Testis (tissue), 2 donors: Measurements from ENCODE around the gene TPSG1.

Experiments used
- POLR2A ChIP-seq: fragments of 450-650 bp; IDR thresholded peaks from one replicate; pipeline ENCODE4 v1.6.1; 2017; ENCODE audit warnings: antibody characterized with exemption, mild to moderate bottlenecking, moderate library complexity
- TF ChIP-seq, protein P1 (sequence below), 3 experiments: fragments of 450-650 bp in 2 of 3; fragments of 200-600 bp in 1 of 3; sonication (generic) in 1 of 3; IDR thresholded peaks; one replicate each; pipeline ENCODE4 v1.5.1; 2016 to 2019; ENCODE audit warnings: antibody characterized with exemption in 3 of 3, mild to moderate bottlenecking in 2 of 3, moderate library complexity in 1 of 3

DNA sequence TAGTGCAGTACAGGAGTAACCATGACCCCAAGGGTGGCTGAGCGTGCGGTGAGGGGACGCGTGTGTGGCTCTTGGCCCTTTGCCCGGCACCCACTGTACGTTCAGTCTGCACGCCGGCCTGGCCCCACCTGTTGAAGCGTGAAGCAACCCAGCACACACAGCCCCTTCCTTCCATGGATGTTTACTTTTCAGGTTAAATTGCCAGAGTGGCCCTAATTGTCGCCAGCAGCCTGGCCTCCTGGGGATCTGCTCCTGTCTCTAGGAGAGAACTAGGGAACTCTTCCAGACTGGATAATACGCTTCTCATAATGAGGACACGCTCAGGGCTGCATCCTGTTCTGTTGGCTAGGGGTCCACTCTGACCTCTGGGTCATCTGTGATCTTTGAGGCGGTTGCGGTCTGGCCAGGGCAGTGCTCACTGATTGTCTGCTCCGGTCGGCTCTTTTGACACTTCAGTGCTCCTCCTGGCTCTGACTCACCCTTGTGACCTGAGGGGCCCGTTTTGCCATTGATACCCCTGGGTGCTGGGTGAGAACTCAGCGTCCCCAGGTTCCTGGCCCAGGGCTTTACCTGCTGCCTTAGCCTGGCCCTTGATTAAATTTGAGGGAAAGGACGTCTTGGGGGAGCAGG, 27.7 kb downstream of the TPSG1 start:
- TF ChIP-seq POLR2A = no peak
- TF ChIP-seq, protein P1, sequence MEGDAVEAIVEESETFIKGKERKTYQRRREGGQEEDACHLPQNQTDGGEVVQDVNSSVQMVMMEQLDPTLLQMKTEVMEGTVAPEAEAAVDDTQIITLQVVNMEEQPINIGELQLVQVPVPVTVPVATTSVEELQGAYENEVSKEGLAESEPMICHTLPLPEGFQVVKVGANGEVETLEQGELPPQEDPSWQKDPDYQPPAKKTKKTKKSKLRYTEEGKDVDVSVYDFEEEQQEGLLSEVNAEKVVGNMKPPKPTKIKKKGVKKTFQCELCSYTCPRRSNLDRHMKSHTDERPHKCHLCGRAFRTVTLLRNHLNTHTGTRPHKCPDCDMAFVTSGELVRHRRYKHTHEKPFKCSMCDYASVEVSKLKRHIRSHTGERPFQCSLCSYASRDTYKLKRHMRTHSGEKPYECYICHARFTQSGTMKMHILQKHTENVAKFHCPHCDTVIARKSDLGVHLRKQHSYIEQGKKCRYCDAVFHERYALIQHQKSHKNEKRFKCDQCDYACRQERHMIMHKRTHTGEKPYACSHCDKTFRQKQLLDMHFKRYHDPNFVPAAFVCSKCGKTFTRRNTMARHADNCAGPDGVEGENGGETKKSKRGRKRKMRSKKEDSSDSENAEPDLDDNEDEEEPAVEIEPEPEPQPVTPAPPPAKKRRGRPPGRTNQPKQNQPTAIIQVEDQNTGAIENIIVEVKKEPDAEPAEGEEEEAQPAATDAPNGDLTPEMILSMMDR (IDR thresholded peaks at IDR 0.05) = no peak
